ENCODE data around the gene CRYBG1.

Gene CRYBG1

DNA sequence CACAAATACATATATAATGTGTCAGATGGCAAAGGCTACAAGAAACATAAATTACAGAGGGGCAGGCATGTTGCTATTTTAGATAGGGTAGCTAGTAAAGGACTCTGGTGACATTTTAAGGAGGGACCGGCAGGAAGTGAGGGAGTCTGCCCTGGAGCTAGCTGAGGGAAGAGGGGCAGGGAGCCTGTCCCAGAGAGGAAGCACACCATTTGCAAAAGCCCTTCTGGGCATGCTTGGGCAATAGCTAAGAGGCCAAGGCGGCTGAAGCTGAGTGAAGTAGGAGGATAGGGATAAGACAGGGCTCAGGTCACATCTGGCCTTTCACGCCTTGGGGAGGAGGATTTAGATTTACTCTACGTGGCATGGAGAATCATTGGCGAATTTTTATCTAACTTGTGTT lies 172.5 kb downstream of the CRYBG1 start:
- no peak overlapping the region for H3K4me3 ChIP-seq (ENCODE audit: low read depth, low read length)
- TF ChIP-seq, protein P1, sequence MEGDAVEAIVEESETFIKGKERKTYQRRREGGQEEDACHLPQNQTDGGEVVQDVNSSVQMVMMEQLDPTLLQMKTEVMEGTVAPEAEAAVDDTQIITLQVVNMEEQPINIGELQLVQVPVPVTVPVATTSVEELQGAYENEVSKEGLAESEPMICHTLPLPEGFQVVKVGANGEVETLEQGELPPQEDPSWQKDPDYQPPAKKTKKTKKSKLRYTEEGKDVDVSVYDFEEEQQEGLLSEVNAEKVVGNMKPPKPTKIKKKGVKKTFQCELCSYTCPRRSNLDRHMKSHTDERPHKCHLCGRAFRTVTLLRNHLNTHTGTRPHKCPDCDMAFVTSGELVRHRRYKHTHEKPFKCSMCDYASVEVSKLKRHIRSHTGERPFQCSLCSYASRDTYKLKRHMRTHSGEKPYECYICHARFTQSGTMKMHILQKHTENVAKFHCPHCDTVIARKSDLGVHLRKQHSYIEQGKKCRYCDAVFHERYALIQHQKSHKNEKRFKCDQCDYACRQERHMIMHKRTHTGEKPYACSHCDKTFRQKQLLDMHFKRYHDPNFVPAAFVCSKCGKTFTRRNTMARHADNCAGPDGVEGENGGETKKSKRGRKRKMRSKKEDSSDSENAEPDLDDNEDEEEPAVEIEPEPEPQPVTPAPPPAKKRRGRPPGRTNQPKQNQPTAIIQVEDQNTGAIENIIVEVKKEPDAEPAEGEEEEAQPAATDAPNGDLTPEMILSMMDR (IDR thresholded peaks at IDR 0.05; ENCODE audit: low read depth, low read length), result no peak

- TF ChIP-seq, protein P1 (IDR thresholded peaks at IDR 0.05; ENCODE audit: low read depth, low read length), result no peak
- H3K4me3 ChIP-seq (ENCODE audit: low read depth, low read length), result no peak overlapping the region
Measured at GRCh38 chr6:106534004-106534403, 173.5 kb downstream of the CRYBG1 start.

GRCh38 chr6:106534564-106534982 lies 174.1 kb downstream of the CRYBG1 start:
- H3K4me3 ChIP-seq (ENCODE audit: low read depth, low read length), result no peak overlapping the region
- TF ChIP-seq, protein P1 (IDR thresholded peaks at IDR 0.05; ENCODE audit: low read depth, low read length), result no peak

- H3K4me3 ChIP-seq (ENCODE audit: low read depth, low read length), result no peak overlapping the region
- TF ChIP-seq, protein P1 (IDR thresholded peaks at IDR 0.05; ENCODE audit: low read depth, low read length), result no peak
Measured at GRCh38 chr6:106535012-106535411, 174.5 kb downstream of the CRYBG1 start.

GRCh38 chr6:106536357-106536756 lies 175.8 kb downstream of the CRYBG1 start:
- TF ChIP-seq, protein P1 (IDR thresholded peaks at IDR 0.05; ENCODE audit: low read depth, low read length), result no peak
- H3K4me3 ChIP-seq (ENCODE audit: low read depth, low read length), result no peak overlapping the region

DNA sequence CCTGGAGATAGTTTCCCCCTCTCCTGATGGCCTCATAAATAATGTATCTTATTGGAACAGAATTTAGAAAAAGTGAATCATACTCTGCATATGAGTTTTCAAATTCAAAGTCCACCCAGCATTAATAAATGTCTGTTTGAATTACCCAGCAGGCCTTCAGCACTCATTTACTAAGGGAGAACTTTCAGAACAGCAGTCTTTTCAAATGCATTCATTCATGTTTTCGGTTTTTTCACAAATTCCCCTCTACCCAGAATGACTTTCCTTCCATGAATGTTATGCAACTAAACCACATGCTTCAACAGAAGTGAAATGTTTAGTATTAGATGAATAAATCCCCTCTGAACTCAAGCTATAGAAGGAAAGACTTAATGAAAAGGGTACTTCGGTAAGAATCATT lies 176.3 kb downstream of the CRYBG1 start:
- H3K4me3 ChIP-seq (ENCODE audit: low read depth, low read length), result no peak overlapping the region
- TF ChIP-seq, protein P1 (IDR thresholded peaks at IDR 0.05; ENCODE audit: low read depth, low read length), result no peak

DNA sequence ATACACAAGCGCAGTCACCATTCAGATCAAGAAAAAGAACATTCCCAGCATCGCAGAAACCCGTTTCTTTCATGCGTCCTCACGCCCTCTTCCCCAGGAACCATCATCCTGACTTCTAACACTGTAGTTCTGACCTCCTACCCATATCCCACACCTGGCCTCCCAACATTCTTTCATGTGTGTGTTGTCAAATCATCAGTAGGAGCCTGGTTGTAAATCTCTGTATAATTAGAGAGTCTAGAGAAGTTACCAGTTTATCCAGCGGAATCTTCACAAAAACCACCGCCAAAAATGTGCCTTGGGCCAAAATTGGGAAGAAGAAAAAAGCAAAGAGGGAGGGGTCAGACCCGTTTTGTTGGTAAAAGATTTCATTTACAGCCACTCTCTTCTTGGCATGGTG lies 177.1 kb downstream of the CRYBG1 start:
- H3K4me3 ChIP-seq (ENCODE audit: low read depth, low read length), result no peak overlapping the region

More for the DNA sequence above, 177.1 kb downstream of the CRYBG1 start:
- TF ChIP-seq, protein P1 (IDR thresholded peaks at IDR 0.05; ENCODE audit: low read depth, low read length), result no peak

Measured in WI38 (cell line).